ENCODE data around the gene MYLK4.

MYLK4 gene

DNA sequence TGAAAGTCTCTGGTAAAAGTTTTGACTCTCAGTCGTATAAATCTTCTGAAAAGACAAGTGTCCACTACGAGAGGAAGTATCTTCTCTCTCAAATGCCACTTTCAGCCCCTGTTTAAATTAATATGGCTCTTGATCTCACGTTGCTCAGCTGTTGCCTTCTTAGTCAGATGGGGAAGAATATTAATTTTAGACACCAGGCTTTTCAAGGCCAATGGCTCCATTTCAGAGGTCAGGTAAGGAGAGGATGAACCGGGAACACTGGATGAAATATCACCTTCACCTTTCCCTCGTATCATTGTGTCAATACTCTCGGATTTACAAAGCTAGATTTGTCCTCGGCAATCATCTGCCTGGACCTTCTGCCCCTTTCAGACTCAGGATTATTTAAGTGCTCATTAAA, at the start of gene MYLK4:
Gene MYLK4 (minus strand): TSS at position 91 of the 400 bp plus-strand sequence. CDS start 1,628 bp downstream, outside the sequence.
- no peak for DNase-seq (ENCODE audit: low spot score)

GRCh38 chr6:2799936-2800527, 49.3 kb upstream of the MYLK4 start:
- DNase-seq (ENCODE audit: low spot score): no peak

GRCh38 chr6:2798586-2799134, 47.9 kb upstream of the MYLK4 start:
- no peak for DNase-seq (ENCODE audit: low spot score)

- no peak for DNase-seq (ENCODE audit: low spot score)
Observed at GRCh38 chr6:2797564-2798031, 46.9 kb upstream of the MYLK4 start.

DNA sequence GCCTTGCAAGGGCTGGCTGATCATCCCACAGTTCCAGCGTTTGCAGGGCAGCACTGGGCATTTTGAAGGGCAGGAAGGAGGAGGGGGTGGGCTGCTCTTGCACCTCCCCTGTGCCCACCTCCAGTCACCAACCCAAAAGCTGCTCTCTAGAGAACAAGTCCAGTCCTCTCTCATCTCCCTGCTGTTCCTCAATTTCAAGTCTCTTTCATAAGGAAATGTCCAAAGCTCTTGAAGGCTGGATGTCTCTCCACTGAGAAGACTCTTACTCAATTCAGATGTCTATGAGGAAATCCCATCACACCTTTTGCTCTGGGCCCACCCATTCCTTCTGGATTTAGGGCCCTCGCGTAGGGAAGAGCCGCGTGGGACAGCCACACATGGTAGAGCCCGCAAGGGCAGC, 46.1 kb upstream of the MYLK4 start:
- DNase-seq (ENCODE audit: low spot score): no peak

- DNase-seq (ENCODE audit: low spot score): no peak
Observed at GRCh38 chr6:2795956-2796355, 45.2 kb upstream of the MYLK4 start.

DNA sequence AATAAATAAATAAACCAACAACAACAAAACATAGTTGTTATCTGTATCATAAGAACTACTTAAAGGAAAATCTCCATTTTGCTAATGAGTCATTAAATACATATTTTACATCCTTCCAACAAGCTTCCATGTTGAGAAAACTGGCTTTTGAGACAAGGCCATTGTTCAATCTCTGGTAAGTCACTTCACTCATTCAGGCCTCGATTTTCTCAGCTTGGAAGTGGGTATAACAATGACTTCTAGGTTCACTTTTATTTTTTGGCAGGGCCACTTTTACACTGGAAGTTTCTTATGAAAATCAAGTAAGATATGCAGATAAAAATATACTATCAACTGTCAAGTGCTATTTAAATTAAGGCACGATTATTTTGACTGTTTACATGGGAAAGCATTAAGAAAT, 44.4 kb upstream of the MYLK4 start:
- DNase-seq (ENCODE audit: low spot score): no peak

DNA sequence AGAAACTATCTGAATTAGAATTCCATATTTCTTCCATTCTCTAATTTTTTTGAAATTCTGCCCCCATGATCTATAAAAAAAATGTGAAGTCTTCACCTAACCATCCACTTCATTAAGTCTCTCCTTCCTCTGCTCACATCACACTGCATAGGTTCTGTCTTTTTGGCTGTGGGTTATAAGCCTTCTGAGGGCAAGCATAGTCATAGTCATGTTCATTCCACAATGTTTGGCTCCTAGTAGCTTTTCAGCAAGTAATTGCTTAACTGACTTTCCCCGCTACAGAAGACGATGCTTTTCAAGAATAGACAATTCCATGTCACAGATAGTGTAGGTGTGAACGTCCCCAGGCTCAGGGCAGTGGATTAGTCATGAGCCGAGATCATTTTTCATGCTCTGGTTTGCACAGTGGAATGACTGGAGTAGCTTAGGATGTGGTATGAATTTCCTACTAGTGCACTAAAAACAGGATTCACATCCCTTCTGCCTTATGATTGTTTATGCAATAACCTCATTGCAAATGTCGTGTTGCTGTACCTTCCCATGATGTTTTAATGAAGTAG, 43.5 kb upstream of the MYLK4 start:
- no peak for DNase-seq (ENCODE audit: low spot score)

DNA sequence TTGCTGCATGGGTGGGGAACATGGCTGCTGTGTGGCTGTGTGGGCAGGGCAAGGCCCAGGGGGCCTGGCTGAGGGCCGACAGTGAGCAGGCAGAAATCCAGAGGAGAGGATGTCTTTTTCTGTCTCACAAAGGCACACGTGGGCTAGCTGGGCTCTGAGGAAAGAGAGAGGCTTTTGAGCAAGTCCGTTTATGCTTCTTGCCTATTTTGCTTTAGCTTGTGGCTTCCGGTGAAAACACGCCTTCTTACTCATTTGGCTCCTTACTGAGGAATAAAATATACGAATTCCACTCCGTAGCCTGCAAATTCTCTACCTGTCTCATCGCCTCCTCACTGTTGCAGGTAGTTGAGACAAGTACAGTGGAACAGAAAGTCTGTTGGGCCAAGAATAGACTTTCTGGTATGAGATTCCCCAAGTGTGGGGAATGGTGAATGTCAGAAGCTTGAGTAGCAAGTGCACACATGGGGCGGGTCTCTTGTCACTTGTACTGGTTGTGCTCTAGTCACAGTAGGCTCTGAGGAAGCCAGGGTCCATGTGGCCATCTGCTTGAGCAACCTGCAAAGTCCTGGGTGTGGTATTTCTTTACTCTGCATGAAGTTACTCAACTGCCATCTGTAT, 42.9 kb upstream of the MYLK4 start:
- no peak for DNase-seq (ENCODE audit: low spot score)

- DNase-seq (ENCODE audit: low spot score): no peak
Observed at GRCh38 chr6:2792330-2793110, 41.8 kb upstream of the MYLK4 start.

GRCh38 chr6:2791450-2791974, 40.8 kb upstream of the MYLK4 start:
- no peak for DNase-seq (ENCODE audit: low spot score)

- DNase-seq (ENCODE audit: low spot score): peak; percentile 89
Observed at GRCh38 chr6:2790588-2791449, 40.1 kb upstream of the MYLK4 start.

GRCh38 chr6:2786269-2786668, 35.5 kb upstream of the MYLK4 start:
- no peak for DNase-seq (ENCODE audit: low spot score)

GRCh38 chr6:2784930-2785329, 34.2 kb upstream of the MYLK4 start:
- no peak for DNase-seq (ENCODE audit: low spot score)

DNA sequence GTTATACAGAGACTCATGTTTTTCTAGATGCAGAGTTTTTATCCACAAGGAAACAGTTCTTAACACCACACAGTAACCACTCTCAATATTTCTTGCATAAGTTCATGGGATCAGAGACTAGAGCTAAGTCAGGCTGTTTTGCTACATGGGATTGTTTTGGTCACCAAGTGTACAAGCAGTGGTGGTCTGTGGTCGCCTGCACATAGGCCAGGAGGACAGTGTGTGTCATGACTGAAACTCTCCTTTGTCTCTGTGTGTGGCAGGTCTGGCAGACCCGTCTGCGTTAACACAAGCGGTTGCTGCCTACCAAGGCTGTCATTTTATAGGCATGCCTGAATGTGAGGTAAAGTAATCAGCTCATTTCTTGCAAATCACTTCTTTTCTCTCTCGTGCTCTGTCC, 33.3 kb upstream of the MYLK4 start:
- no peak for DNase-seq (ENCODE audit: low spot score)

DNA sequence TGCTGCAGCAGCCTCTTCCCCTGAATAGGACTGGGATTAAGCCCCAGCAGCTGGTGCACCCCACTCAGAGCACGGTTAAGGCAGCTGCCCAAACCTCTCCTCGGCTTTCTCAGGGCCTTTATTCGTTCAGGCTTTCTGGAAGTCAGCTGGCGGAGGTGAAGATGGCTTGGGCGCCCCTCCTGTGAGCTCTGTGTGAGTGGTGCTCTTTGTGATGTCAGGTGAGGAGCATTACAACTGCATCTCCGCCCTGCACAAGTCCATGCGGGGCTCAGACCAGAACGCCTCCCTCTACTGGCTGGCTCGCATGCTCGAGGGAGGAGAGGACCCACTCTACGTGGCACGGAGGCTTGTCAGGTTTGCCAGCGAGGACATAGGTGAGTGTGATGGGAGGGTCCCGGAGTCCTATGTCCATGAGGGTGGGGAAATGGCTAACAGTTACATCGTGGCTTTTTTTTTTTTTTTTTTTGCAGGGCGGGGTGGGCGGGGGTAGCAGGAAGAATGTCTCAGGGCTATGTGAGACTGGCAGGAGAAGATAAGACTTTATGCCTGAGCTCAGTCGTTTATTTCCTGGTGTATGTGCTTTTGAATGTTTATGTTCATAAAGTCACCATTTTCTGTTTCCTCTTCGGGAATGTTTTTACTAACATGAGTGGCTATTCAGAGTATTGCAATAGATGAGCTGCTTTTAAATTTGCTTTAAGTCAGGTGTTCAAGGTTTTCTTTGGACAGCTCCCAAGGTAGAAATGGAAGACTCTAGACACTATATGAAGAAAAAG, 32.7 kb upstream of the MYLK4 start:
- DNase-seq (ENCODE audit: low spot score): no peak

DNA sequence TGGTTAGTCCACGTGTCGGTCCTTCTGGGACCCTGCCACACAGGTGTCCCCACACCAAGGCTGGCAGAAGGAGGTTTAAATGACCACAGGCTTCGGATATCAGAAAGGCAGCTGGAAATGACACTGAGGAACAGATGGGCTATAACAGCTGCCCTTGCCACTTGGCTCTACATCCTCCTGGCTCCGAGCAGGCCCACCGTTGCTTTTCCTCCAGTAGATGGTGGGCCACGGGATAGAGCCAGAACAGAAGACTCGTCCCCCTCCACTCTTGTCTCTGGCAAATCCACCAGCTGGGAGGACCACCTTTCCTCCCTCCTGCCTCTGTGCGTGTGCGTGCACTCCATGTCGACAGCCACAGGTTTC, 32.1 kb upstream of the MYLK4 start:
- no peak for DNase-seq (ENCODE audit: low spot score)

- no peak for DNase-seq (ENCODE audit: low spot score)
Observed at GRCh38 chr6:2782356-2782708, 31.6 kb upstream of the MYLK4 start.

GRCh38 chr6:2781685-2782355, 31.1 kb upstream of the MYLK4 start:
- DNase-seq (ENCODE audit: low spot score): no peak

DNA sequence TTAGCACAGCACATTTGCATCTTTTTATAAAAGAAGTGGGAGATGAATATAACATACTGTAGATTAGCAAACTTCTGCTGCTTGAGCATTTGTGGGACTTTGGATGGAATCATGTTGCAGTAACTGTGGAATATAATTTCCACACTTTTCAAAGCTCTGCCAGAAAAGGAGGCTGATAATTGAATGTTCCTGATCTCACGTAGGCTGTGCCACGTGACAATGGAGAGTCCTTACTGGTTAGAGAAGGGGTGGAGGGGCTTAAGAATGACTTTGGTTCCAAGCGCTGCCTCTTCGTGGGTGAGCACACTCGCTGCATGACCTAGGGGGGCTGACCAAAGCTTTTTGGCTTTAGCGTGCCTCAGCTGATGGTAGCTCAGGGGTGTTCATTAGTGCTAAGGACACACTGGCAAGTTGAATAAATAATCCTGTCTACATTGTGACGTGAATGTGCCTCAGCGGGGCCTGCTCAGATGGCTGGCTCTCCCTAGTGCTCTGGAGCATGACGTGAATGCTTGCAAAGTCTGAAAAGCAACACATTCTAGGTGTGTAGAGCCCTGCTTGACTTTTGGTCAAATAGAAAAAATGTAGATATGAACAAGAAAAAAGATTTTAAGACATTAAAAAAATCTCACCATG, 29.5 kb upstream of the MYLK4 start:
- DNase-seq (ENCODE audit: low spot score): no peak

Data from GM03348 (cell line).